ENCODE measurements around the gene CEP290. TPM values are rescaled to one million over a fixed set of nuclear protein-coding genes. Genes with fewer than 3 reads are reported as not detected.

CEP290 gene
- total and polyA plus RNA-seq, 2 of the 13 experiments (the other 11 are each of a cell fraction or from before 2014, with no cell fraction given), result 2.4 to 10.8 TPM

DNA sequence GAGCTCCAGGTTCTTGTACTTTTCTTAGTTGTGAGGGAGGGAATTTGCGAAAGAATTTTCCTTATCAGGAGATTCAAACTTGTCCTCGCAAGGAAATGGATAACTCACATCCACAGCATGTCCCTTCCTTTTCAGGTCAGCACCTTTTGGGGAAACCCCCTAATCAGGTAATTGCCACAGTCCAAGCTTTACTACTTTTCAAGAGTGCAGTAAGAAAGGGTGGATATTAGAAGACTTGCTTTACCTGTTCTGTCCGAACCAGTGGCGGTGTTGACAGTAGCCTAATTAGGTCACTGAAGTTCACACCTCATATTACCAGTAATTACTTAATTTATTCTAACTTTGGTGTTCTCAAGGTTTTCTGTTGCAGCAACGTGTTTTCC lies 106.0 kb downstream of the CEP290 start (continued):
- TF ChIP-seq ZBTB42 (CRISPR knock-in tag; IDR thresholded peaks at IDR 0.05), result no peak
- no peak for TF ChIP-seq ZNF232 (CRISPR knock-in tag; IDR thresholded peaks at IDR 0.05; ENCODE audit: borderline replicate concordance)

DNA sequence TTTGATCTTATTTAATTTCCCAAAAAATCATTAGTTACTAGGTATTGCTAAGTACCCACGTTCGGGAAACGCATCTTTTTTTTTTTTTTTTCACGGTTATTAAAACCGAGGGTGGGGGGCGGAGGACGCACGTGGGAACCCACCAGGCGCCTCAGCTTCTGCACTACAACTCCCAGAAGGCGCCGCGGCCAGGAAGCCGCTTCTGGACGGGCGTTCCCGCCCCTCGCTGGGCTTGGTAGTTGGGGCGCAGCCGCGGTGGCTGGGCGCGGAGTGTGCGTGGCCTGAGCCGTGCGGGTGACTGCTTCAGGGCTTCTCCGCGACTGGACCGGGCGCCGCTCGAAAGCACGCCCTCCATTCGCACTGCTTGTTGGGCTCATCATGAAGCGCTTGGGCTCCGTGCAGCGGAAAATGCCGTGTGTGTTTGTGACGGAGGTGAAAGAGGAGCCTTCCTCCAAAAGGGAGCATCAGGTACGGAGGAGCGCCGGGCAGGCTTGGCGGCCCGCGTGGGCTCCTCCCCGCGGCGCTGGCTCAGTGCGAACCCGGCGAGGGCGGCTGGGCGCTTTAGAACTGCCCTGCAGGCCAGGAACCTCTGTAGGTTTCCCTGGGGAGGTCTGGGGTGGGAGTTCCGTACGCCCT lies 106.5 kb downstream of the CEP290 start:
- ChIA-PET POLR2A (interaction anchor here (0.8 to 1.6 kb wide), 2 partner anchors 16 to 106 kb away, joined by 3 to 4 read pairs; partner anchors contain the start of genes CEP290 and TMTC3), CTCF (ENCODE audit: low intra/inter-chr PET ratio, low total read pairs) (no interaction called here)
- H3K4me3 ChIP-seq (replicated peaks in 1 of 3; ENCODE audit: insufficient read depth in 1 of 3, low read depth in 2 of 3, low read length in 3 of 3), result peak overlapping the region; percentile 66 to 86 (median 85)
- peak overlapping the region; percentile 78 for H3K9ac ChIP-seq (ENCODE audit: insufficient read depth, low read depth, low read length)
- peak; percentile 42 for FAIRE-seq
- DNase-seq (ENCODE audit: low spot score), result peak; percentile 75
- H4K20me1 ChIP-seq (ENCODE audit: insufficient read depth, low read length), result no peaks in the 10 kb centered on the region
- peak; percentile 100 for ATAC-seq
- intact Hi-C loops (cut with micrococcal nuclease; ENCODE audit: unreplicated experiment) (loop anchor here (5.0 kb wide), 1 partner anchor 107 kb away; the partner anchor contains the start of genes CEP290 and TMTC3), in situ Hi-C loops (cut with HindIII; ENCODE audit: extremely low pct_ligation_motif_present, low pct_unique_long_range_greater_than_20kb) (no loop called here)
- no peaks in the 10 kb centered on the region for H3K36me3 ChIP-seq (replicated peaks in 1 of 2; ENCODE audit: control insufficient read depth in 1 of 2, insufficient read depth in 2 of 2, low read length in 2 of 2)
- H3K27ac ChIP-seq (ENCODE audit: extremely low read length, insufficient read depth, low read length), result peak overlapping the region; percentile 54
- WGBS (ENCODE audit: low lambda C conversion rate), result under 1% methylated on average over 20 of the region's 54 CpGs
- H3K27me3 ChIP-seq (ENCODE audit: control insufficient read depth in 1 of 2, insufficient read depth in 2 of 2, low read length in 2 of 2), result no peaks in the 10 kb centered on the region; a peak in 1 of 5 replicates
- BruUV-seq (replicated peaks), result no TSS peak
- no peaks in the 10 kb centered on the region for H3K9me3 ChIP-seq (ENCODE audit: low read length)
- H3K79me2 ChIP-seq (ENCODE audit: insufficient read depth, low read length), result peaks cover 25% of the 10 kb centered on the region
- H2AFZ ChIP-seq (ENCODE audit: low read length), result peak overlapping the region; percentile 51
- H3K4me2 ChIP-seq (ENCODE audit: low read depth, low read length), result peak overlapping the region; percentile 83
- peaks cover 31% of the 10 kb centered on the region for H3K4me1 ChIP-seq (ENCODE audit: insufficient read depth, low read length)
- TF ChIP-seq RBAK (CRISPR knock-in tag; IDR thresholded peaks at IDR 0.05), result no peak
- TF ChIP-seq GABPA (IDR thresholded peaks at IDR 0.05; ENCODE audit: low read depth, low read length), result peak; percentile 63
- peak; percentile 85 for TF ChIP-seq GABPA (CRISPR knock-in tag; IDR thresholded peaks at IDR 0.05; ENCODE audit: low read depth)
- 0 out of 2 replicates have a peak, but pooled peaks have one; percentile 58 for TF ChIP-seq ZBTB42 (CRISPR knock-in tag; IDR thresholded peaks at IDR 0.05)
- TF ChIP-seq CCAR2 (optimal IDR thresholded peaks at IDR 0.05; ENCODE audit: low read depth, low read length), result no peak
- TF ChIP-seq ERF (CRISPR knock-in tag; IDR thresholded peaks at IDR 0.05), result peak; percentile 51; the same call in 1 of the 2 replicates
- TF ChIP-seq, protein P1, sequence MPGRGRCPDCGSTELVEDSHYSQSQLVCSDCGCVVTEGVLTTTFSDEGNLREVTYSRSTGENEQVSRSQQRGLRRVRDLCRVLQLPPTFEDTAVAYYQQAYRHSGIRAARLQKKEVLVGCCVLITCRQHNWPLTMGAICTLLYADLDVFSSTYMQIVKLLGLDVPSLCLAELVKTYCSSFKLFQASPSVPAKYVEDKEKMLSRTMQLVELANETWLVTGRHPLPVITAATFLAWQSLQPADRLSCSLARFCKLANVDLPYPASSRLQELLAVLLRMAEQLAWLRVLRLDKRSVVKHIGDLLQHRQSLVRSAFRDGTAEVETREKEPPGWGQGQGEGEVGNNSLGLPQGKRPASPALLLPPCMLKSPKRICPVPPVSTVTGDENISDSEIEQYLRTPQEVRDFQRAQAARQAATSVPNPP (CRISPR knock-in tag; IDR thresholded peaks at IDR 0.05), result no peak
- 0 out of 2 replicates have a peak, but pooled peaks have one; percentile 75 for TF ChIP-seq ZNF616 (CRISPR knock-in tag; IDR thresholded peaks at IDR 0.05; ENCODE audit: low read depth)
- TF ChIP-seq POLR2G (IDR thresholded peaks at IDR 0.05; ENCODE audit: low read depth, low read length), result peak; percentile 94
- peak; percentile 66; the same call in 1 of the 2 replicates for TF ChIP-seq ZC3H13 (CRISPR knock-in tag; IDR thresholded peaks at IDR 0.05)
- no peak for TF ChIP-seq NR2F6 (IDR thresholded peaks at IDR 0.05)
- peak; percentile 34; the same call in 1 of the 2 replicates for TF ChIP-seq NR2F6 (CRISPR knock-in tag; IDR thresholded peaks at IDR 0.05)
- TF ChIP-seq ZBTB38 (CRISPR knock-in tag; IDR thresholded peaks at IDR 0.05), result peak; percentile 69
- peak; percentile 71 for TF ChIP-seq U2AF1 (optimal IDR thresholded peaks at IDR 0.05; ENCODE audit: low read depth, low read length)
- TF ChIP-seq WIZ (CRISPR knock-in tag; IDR thresholded peaks at IDR 0.05), result 0 out of 2 replicates have a peak, but pooled peaks have one; percentile 66
- 0 out of 2 replicates have a peak, but pooled peaks have one; percentile 55 for TF ChIP-seq NAIF1 (CRISPR knock-in tag; IDR thresholded peaks at IDR 0.05; ENCODE audit: borderline replicate concordance)
- TF ChIP-seq ATF1 (CRISPR knock-in tag; IDR thresholded peaks at IDR 0.05), result no peak
- TF ChIP-seq ELF1 (CRISPR knock-in tag; IDR thresholded peaks at IDR 0.05), result peak; percentile 92
- TF ChIP-seq, protein P2, sequence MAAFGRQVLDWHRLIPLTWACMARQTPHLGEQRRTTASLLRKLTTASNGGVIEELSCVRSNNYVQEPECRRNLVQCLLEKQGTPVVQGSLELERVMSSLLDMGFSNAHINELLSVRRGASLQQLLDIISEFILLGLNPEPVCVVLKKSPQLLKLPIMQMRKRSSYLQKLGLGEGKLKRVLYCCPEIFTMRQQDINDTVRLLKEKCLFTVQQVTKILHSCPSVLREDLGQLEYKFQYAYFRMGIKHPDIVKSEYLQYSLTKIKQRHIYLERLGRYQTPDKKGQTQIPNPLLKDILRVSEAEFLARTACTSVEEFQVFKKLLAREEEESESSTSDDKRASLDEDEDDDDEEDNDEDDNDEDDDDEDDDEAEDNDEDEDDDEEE (CRISPR knock-in tag; IDR thresholded peaks at IDR 0.05), result no peak; the same call in 1 of the 2 replicates
- TF ChIP-seq, protein P3, sequence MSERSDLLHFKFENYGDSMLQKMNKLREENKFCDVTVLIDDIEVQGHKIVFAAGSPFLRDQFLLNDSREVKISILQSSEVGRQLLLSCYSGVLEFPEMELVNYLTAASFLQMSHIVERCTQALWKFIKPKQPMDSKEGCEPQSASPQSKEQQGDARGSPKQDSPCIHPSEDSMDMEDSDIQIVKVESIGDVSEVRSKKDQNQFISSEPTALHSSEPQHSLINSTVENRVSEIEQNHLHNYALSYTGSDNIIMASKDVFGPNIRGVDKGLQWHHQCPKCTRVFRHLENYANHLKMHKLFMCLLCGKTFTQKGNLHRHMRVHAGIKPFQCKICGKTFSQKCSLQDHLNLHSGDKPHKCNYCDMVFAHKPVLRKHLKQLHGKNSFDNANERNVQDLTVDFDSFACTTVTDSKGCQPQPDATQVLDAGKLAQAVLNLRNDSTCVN (CRISPR knock-in tag; IDR thresholded peaks at IDR 0.05; ENCODE audit: borderline replicate concordance), result peak; percentile 57; the same call in 1 of the 2 replicates
- TF ChIP-seq SRY (CRISPR knock-in tag; IDR thresholded peaks at IDR 0.05), result peak; percentile 82; the same call in 1 of the 2 replicates
